ENCODE data around the gene SLC2A4.
A peak's percentile ranks its signal among the peaks of the same experiment; 100 is the strongest.
"Not testable (repeated sequence)": the region's sequence is repeated elsewhere in the genome, so short reads cannot be mapped to it uniquely, and the experiment has no call there.

The SLC2A4 gene

GRCh38 chr17:7281074-7281952 is at the start of gene SLC2A4:
Gene SLC2A4, plus strand, starts transcription at chr17:7281718. Its CDS starts 217 bp downstream, at chr17:7281935.
- peak; percentile 58 to 66 for DNase-seq (ENCODE audit: extremely low read depth in 1 of 2, low read depth in 1 of 2)

GRCh38 chr17:7232114-7232513 is 49.4 kb upstream of the SLC2A4 start:
- DNase-seq (ENCODE audit: extremely low read depth in 1 of 2, low read depth in 1 of 2) = no peak

GRCh38 chr17:7233701-7234082 is 47.8 kb upstream of the SLC2A4 start:
- no peak for DNase-seq (ENCODE audit: extremely low read depth in 1 of 2, low read depth in 1 of 2)

GRCh38 chr17:7234083-7234951 is 47.2 kb upstream of the SLC2A4 start, which contains the start of gene DVL2:
Gene DVL2, minus strand, starts transcription at chr17:7234517. Its CDS starts 255 bp downstream, at chr17:7234262.
- peak; percentile 83 to 87 for DNase-seq (ENCODE audit: extremely low read depth in 1 of 2, low read depth in 1 of 2)

GRCh38 chr17:7235693-7236665 is 45.5 kb upstream of the SLC2A4 start:
- no peak for DNase-seq (ENCODE audit: extremely low read depth in 1 of 2, low read depth in 1 of 2)

GRCh38 chr17:7236808-7237207 is 44.7 kb upstream of the SLC2A4 start:
- no peak for DNase-seq (ENCODE audit: extremely low read depth in 1 of 2, low read depth in 1 of 2)

- DNase-seq (ENCODE audit: extremely low read depth in 1 of 2, low read depth in 1 of 2) = no peak
Observed at GRCh38 chr17:7237266-7237760, 44.2 kb upstream of the SLC2A4 start.

GRCh38 chr17:7237761-7238419 is 43.6 kb upstream of the SLC2A4 start:
- peak in 1 of 2 donors; percentile 79 for DNase-seq (ENCODE audit: extremely low read depth in 1 of 2, low read depth in 1 of 2)

GRCh38 chr17:7238420-7239090 is 43.0 kb upstream of the SLC2A4 start:
- no peak for DNase-seq (ENCODE audit: extremely low read depth in 1 of 2, low read depth in 1 of 2)

- DNase-seq (ENCODE audit: extremely low read depth in 1 of 2, low read depth in 1 of 2) = peak; percentile 93
Observed at GRCh38 chr17:7239091-7240027, 42.2 kb upstream of the SLC2A4 start, which contains the start of gene PHF23. Gene PHF23, minus strand, starts transcription at chr17:7239457. Its CDS starts 178 bp downstream, at chr17:7239279.

GRCh38 chr17:7240375-7240774 is 41.1 kb upstream of the SLC2A4 start:
- DNase-seq (ENCODE audit: extremely low read depth in 1 of 2, low read depth in 1 of 2) = no peak

- no peak for DNase-seq (ENCODE audit: extremely low read depth in 1 of 2, low read depth in 1 of 2)
Observed at GRCh38 chr17:7241090-7241733, 40.3 kb upstream of the SLC2A4 start.

- DNase-seq (ENCODE audit: extremely low read depth in 1 of 2, low read depth in 1 of 2) = peak; percentile 81 to 89
Observed at GRCh38 chr17:7241783-7242716, 39.5 kb upstream of the SLC2A4 start, which contains the start of gene GABARAP. Gene GABARAP, minus strand, starts transcription at chr17:7242449. Its CDS starts 119 bp downstream, at chr17:7242330.

GRCh38 chr17:7242717-7243452 is 38.6 kb upstream of the SLC2A4 start:
- DNase-seq (ENCODE audit: extremely low read depth in 1 of 2, low read depth in 1 of 2) = peak; percentile 90 to 92

- no peak for DNase-seq (ENCODE audit: extremely low read depth in 1 of 2, low read depth in 1 of 2)
Observed at GRCh38 chr17:7243453-7243729, 38.1 kb upstream of the SLC2A4 start.

- not testable (repeated sequence) for DNase-seq (ENCODE audit: extremely low read depth in 1 of 2, low read depth in 1 of 2)
Observed at GRCh38 chr17:7243838-7244237, 37.7 kb upstream of the SLC2A4 start.
